GM20431 (cell line): ENCODE measurements around the gene HSPA6.
"Not testable (repeated sequence)": the region's sequence is repeated elsewhere in the genome, so short reads cannot be mapped to it uniquely, and the experiment has no call there.

Experiments
- in situ Hi-C: fragments of 300-500 bp; cut with MseI, MboI; formaldehyde crosslinking; loops from one replicate; pipeline ENCODE4 v1.15.0; 2020; ENCODE audit warnings: low sequenced_read_pairs; ENCODE audit not compliant: unreplicated experiment

Gene HSPA6

GRCh38 chr1:161523817-161524741 is at the start of gene HSPA6:
TSS of gene HSPA6 (plus strand) at chr1:161524540. CDS start at chr1:161524659, 119 bp downstream.
- in situ Hi-C loops, result not testable (repeated sequence)

DNA sequence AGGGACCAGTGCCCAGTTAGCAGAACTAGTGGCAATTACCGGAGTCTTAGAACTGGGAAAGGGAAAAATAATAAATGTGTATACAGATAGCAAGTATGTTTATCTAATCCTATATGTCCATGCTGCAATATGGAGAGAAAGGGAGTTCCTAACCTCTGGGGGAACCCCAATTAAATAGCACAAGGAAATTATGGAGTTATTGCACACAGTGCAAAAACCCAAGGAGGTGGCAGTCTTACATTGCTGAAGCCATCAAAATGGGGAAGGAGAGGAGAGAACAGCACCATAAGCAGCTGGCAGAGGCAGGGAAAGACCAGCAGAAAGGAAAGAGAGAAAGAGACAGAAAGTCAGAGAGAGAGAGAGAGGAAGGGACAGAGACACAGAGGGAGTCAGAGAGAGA is 46.6 kb upstream of the HSPA6 start:
- in situ Hi-C loops, result not testable (repeated sequence)

GRCh38 chr1:161478985-161479384 is 45.4 kb upstream of the HSPA6 start:
- in situ Hi-C loops, result no loop called here

GRCh38 chr1:161480381-161481035 is 43.8 kb upstream of the HSPA6 start:
- in situ Hi-C loops, result loop anchor here (10.0 kb wide), 1 partner anchor 264 kb away; the partner anchor contains the start of gene DUSP12

DNA sequence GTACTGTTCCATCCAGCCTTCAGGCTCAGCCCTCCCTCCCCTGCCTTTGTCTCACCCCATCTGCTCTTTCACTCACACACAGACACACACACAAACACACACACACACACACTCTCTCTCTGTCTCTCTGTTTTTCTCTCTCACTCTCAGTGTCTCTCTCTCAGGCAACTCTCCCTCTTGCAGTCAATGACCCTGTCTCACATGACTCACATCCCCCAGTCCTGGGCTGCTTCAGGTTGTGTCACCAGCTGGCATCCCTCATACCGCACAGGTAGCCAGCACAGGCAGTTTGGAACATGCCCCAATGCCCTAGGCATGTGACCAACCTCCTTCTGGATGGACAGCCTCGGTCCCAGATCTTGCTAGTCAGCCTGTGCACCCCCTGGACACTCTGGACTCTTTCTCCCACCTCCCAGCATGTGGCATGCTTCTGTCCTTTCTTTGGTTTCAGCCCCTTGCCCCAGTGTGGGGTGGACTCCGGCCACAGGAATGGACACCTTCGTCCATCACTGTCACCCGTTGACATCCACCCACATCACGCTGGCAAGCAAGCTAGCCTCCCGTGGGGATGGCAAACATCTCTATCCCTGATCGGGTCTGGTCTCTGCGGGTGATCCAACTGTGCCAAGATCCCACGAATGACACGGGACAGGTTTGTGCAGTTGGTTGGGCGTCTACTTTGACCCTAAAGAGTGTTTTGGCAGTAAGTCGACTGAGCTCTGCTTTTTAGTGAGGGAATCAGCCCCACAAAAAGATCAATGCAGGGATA is 42.5 kb upstream of the HSPA6 start:
- in situ Hi-C loops, result loop anchor here (10.0 kb wide), 1 partner anchor 263 kb away; the partner anchor contains the start of gene DUSP12

GRCh38 chr1:161482610-161483009 is 41.7 kb upstream of the HSPA6 start:
- in situ Hi-C loops, result loop anchor here (10.0 kb wide), 1 partner anchor 262 kb away; the partner anchor contains the start of gene DUSP12

GRCh38 chr1:161483361-161483760 is 41.0 kb upstream of the HSPA6 start:
- in situ Hi-C loops, result loop anchor here (10.0 kb wide), 1 partner anchor 261 kb away; the partner anchor contains the start of gene DUSP12

GRCh38 chr1:161484613-161485012 is 39.7 kb upstream of the HSPA6 start:
- in situ Hi-C loops, result loop anchor here (10.0 kb wide), 1 partner anchor 260 kb away; the partner anchor contains the start of gene DUSP12

DNA sequence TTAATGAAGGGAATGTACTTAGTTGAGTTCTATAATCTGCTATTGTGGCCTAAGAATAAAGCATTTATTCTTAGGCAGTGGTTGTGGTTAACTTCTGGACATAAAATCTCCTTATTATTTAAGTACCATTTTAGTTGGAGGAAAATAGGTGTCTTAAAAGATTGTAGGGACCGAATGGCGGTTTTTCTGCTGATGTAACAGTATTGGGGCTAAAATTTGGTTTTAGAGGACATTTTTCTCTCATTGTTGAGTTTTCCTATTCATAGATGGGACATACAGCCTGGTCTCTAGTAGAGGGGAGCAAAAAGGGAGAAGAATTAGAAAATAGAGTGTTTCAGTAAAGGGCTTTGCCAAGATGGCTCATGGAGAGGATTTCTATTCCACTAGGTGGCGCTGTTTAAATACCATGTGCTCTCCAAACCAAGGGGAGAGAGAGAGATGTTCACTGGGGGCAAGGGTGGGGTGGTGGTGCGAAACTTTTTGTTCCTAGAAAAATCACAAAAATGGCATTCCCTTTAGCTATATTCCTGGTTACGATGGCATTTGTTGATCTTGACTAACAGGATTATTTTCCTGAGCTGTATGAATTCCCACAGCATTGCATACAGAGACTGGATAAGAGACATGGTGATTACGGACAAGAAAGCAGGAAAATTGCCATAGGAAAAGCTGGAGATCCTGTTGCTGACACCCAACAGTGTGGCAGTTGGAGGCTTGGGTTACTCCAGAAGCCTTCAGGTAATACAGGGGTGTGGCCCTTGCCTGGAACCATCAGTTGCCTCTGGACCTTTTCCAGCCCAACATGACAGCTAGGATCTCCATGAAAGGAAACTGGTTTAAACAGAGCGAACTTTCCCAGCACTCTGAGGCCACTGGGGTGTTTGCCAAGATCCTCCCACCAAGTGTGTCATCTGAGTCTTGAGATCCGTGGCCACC is 37.3 kb upstream of the HSPA6 start:
- in situ Hi-C loops, result loop anchor here (10.0 kb wide), 1 partner anchor 258 kb away; the partner anchor contains the start of gene DUSP12

DNA sequence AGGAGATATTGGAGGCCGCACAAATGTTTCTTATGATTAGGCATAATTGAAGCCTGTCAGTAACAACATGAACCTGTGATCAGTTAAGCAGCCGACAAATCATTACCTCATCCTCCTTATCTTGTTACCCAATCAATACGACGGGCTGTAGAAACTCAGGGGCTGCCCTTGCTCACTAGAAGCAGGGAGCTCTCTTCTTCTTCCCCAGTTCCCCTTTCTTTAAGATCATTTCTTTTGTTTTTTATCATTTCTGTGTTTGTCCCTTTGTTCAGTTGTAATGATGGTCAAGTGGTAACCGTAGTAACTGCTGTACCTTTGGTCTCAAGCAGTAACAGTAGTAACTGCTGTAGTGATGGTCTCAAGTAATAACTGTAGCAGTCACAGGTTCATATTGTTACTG is 32.9 kb upstream of the HSPA6 start:
- in situ Hi-C loops, result no loop called here

DNA sequence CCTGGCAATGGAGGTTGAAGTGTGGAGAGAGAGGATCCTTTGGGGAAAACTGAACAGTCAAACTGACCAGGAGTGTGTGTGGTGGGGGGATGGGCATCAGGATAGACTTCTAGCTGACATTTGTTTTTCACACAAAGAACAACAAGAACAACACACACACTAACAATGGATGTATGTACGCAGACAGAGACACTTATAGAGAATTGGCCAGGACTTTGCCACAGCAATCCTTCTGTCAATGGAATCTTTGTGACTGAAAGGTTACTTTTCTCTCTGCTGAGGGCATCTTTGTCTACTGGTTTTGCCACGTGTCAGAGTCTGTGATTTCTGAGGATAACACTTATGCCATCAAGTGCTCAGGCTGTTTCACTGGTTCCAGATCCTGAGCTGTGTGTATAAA is 31.5 kb upstream of the HSPA6 start:
- in situ Hi-C loops, result no loop called here

- in situ Hi-C loops, result no loop called here
Observed at GRCh38 chr1:161494091-161494735, 30.1 kb upstream of the HSPA6 start.

DNA sequence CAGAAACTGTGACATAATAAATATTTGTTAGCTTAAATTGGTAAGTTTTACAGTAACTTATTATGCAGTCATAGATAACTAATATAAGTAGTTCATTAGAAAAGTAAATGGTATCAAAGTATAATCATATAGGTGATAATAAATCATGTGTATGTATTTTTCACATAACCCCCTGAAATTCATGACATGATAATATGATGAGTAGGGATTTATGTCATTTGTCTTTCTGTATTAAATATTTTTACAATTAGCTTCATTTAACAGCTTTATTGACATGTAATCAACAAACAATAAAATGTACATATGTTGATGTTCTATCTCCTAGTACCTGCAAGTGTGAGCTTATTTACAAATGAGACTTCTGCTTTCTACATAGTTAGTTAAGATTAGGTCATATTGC is 28.9 kb upstream of the HSPA6 start:
- in situ Hi-C loops, result no loop called here

GRCh38 chr1:161497961-161498360 is 26.4 kb upstream of the HSPA6 start:
- in situ Hi-C loops, result no loop called here

DNA sequence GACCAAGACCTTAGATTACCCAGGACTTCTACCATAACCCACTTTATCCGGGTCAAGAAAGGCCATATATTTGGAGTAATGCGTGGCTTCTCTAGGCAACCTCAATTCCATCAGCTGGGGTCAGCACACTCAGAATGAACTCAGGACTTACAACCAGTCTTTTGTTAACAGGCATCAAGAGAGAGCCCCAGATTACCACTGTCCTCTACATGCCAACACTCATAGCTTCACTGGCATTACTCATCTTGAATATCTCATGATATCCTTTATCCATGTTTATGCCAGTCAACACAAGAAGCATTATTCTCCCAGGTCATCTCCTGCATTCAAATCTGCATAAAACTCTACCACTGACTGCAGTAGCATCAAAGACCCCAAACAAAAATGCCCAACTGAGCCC is 25.7 kb upstream of the HSPA6 start:
- in situ Hi-C loops, result no loop called here

GRCh38 chr1:161499099-161500039 is 25.0 kb upstream of the HSPA6 start:
- in situ Hi-C loops, result no loop called here

DNA sequence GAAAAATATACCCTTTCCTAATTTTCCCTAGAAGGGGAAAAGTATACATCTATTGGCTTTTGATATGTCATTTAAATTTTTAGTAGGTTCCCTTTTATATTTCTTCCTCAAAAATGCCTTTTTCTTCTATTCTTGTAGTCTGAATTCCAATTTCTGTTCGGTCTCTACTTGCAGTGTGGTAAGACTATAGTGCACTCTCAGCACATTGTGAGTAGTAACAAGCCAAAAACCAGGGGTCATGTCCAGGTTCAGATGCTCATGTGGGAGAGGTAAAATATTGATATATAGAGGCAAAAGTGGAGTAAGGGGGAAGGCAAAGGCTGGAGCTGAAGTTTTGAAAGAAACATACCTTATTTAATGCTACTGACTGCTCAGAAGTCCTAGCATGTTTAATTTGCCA is 23.1 kb upstream of the HSPA6 start:
- in situ Hi-C loops, result no loop called here

DNA sequence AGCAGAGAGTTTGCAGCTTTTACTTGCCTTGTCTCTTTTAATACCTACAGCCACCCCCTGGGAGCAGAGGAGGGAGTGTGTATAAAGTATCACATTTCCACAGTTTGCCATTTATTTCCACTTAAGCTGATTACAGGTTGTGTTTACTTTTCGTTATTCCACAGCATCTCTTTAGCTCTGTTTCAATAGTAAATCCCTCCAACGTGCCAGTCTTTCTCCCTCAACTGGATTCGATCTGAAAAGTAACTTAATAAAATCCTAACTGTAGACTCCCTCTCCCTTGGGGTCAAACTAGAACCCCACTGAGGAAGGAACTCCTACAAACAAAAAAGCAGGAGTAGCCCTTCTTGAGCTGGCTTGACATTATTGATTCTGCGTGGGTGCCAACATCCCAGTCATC is 22.2 kb upstream of the HSPA6 start:
- in situ Hi-C loops, result no loop called here
